NOMO-1 (cell line): ENCODE results near the gene PDPK1.
"Not testable (repeated sequence)": the region's sequence is repeated elsewhere in the genome, so short reads cannot be mapped to it uniquely, and the experiment has no call there.

Experiments used
- DNase-seq, 2 experiments: peaks; one replicate each; lab custom pipeline; 2025; ENCODE audit not compliant: unreplicated experiment in 2 of 2; lab: John Stamatoyannopoulos, UW

The PDPK1 gene

DNA sequence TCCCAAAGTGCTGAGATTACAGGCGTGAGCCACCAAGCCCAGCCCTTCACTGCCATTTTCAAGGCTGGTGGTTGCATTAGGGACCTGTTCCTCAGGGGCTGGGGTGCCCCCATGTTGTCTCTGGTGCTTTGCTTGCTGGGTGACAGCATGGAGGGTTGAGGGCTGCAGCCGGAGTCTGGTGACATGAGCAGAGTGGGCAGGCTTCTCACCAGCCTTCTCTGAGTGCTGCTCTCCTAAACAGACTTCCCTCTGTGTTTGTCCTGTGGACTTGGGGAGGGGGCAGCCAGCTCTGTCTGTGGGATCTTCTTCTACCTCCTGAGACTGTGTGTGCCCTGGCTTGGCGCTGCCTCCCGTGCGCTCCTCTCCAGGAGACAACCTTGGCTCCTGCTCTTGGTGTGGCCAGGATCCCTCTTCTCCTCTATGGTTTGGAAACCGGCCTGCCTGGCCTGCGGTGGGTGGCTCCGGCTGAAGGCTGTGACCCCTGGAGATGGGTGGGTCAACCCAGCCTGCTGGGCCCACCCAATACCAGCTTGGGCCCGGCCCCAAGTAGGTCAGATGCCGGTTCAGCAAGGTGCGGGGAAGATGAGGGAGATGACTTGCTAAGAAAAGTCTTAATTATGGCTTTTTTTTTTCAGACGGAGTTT is 72.1 kb downstream of the PDPK1 start:
- DNase-seq = no peak

DNA sequence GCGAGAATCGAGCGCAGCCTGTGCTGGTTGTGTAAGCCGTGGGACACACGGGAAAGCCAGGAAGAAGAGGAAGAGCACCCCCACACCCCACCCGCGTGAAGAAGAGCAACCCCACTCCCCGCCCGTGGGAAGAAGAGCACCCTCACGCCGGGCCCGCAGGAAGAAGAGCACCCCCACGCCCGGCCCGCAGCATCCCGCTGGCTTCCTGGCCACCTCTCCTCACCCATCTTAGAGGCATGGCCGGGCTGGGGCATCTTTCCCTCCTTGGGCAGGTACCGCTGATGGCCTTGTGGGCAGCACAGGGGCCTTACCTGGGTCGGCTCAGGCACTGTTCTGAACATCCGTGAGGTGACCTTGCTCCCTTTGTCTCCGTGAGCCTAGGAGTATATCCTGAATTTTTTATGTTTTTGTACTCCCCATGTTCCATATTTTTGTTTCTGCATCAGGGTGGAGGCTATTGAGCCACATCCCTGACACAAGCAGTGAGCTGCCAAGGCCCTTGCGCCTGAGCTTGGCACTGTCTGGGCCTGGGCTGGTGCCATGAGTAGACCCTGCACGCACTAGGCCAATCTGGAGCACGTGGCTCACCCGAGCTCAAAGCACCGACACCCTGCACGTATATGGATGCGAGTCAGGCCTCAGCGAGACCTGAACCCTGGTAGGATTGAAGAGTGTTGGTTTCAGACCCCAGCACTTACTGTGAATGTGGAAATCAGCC is 73.1 kb downstream of the PDPK1 start:
- DNase-seq = no peak

- no peak for DNase-seq
Measured at GRCh38 chr16:2611499-2611862, 73.7 kb downstream of the PDPK1 start.

GRCh38 chr16:2611877-2612276 is 74.1 kb downstream of the PDPK1 start:
- not testable (repeated sequence) for DNase-seq

- DNase-seq = not testable (repeated sequence)
Measured at GRCh38 chr16:2613251-2613650, 75.4 kb downstream of the PDPK1 start.

GRCh38 chr16:2614761-2615191 is 77.0 kb downstream of the PDPK1 start:
- DNase-seq = no peak

DNA sequence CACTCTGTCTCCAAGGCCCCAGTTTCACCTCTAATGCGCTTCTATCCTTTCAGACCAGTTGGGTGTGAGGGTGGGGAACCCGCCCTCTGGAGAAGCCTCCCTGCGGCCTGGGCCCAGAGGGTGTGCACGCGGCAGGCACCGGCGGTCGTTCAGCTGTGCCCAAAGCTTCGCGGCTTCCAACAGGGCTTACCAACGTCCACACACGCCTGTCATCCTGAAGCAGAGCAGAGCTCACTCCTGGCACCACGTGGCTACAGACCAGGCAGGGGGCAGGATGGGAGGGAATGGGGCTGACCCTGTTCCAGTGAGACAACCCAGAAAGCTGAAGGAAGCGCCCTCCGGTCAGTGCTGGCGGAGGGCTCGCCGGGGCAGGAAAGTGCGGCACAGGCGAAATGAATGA is 81.1 kb downstream of the PDPK1 start:
- not testable (repeated sequence) for DNase-seq

DNA sequence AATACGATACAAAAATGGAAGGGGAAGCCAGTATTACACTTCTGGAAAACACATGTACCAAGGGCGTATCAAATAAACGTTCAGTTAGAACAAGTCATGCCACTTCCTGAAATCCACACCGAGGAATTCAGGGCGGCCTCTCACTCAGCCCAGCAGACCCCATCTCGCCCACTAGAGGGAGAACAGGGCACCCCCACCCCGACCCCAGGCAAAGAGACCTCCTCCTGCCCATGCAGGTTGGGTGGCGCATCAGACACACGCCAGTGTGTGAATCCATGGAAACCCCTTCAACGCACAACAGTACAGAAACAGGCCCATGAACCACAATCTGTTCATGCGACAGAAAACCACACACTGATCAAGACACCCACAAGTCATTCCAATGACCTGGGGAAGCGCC is 81.8 kb downstream of the PDPK1 start:
- not testable (repeated sequence) for DNase-seq

GRCh38 chr16:2620870-2621269 is 83.0 kb downstream of the PDPK1 start:
- DNase-seq = not testable (repeated sequence)

DNA sequence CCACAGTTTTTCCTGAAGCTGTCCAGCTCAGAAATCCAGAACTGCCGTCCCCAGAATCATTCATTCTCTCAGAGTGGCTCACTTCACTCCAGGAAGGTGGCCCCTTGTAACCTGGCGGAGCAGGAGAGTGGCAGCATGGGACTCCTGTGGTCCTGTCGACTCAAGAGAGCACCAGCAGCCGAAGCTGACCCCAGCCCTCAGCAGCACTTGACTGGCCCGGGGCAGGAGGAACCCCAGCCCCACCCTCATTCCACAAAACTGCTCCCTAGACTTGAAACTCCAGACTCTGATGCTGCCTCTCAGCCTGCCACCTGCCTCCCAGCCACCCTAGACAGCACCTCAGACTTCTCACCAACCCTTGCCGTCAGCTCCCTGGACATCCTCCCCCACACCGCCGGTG is 83.6 kb downstream of the PDPK1 start:
- not testable (repeated sequence) for DNase-seq

GRCh38 chr16:2627075-2627474 is 89.3 kb downstream of the PDPK1 start:
- not testable (repeated sequence) for DNase-seq

DNA sequence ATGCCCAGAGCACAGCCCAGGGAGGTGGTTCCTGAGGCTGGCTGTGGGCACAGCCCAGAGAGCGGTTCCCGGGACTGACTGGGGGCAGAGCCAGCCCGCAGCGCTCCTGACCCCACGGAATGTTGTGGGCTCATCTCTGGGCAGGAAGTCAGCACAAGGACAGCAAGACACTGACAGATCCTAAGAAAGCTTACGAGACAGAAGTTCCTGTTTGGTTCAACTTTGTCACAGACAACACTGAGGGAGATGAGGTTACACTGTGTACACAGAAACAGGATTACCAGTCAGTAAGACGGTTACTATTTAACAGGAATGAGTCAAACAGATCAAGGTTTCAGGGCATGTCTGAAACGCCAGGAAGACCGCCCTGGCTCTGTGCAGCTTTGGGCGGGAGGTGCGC is 93.4 kb downstream of the PDPK1 start:
- not testable (repeated sequence) for DNase-seq

DNA sequence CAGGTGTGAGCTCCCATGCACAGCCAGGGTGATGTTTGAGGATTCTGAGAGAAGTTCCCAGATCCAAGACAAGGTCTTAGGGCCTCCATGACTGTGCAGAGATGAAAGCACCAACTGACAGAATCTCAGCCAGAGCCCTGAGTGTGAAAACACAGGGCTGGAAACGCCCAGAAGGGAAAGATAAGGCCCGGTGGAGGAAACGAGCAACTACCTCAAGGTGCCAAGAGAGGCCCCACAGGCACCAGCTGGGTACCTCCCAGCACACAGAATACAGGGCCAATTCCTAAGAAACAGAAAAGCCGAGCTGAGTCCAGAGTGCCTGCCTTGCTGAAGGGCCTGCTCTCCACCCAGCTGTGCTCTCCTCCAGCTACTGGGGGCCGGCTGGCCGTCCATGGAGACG is 94.5 kb downstream of the PDPK1 start:
- DNase-seq = not testable (repeated sequence)

GRCh38 chr16:2639071-2639721 is 101.4 kb downstream of the PDPK1 start:
- not testable (repeated sequence) for DNase-seq

GRCh38 chr16:2639722-2640072 is 101.9 kb downstream of the PDPK1 start:
- not testable (repeated sequence) for DNase-seq

GRCh38 chr16:2642561-2642960 is 104.7 kb downstream of the PDPK1 start:
- not testable (repeated sequence) for DNase-seq

DNA sequence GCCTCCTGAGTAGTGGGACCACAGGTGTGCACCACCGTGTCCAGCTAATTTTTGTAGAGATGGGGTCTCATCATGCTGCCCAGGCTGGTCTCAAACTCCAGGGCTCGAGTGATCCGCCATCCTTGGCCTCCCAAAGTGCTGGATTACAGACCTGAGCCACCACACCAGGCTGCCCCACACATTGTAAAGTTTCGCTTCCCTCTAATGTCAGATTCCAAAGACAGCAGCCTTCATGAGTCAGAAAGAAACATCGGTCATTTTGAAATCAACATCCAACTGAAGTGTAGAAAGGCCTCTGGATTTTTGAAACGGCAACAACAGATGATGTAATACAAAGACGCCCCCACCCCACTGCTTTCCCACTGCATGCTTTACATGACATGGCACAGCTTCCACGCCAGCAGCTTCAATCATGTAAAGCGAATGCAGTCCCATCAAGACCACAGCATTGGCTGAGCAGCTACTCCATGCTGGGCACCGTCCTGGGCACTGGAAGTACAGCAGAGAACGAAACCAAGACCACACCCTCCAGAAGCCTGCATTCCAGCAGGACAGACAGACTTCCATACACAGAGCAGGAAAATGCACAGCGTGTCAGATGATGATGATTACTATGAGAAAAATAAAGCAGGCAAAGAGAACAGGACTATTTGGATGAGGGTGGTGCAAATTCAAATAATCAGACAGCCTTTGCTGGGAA is 107.1 kb downstream of the PDPK1 start:
- not testable (repeated sequence) for DNase-seq

GRCh38 chr16:2651268-2651871 is 113.5 kb downstream of the PDPK1 start:
- DNase-seq = not testable (repeated sequence)
